GM23338 (cell line): Measurements from ENCODE around the gene SPECC1. TPM values are rescaled to one million over a fixed set of nuclear protein-coding genes. Genes with fewer than 3 reads are reported as not detected.

Experiments used
- ATAC-seq: fragments of 200-7000 bp; cut with Tn5 transposase; 3 replicates; pipeline ENCODE4 v1.9.1; 2020
- DNase-seq: peaks from one replicate; pipeline ENCODE4 v3.0.0-alpha.2; 2015; ENCODE audit warnings: low spot score
- H2AFZ ChIP-seq: fragments of 200-600 bp; sonication (generic); 2 replicates; pipeline ENCODE4 v1.8.0; 2016; ENCODE audit warnings: antibody characterized with exemption, mild to moderate bottlenecking, moderate library complexity
- H3F3A ChIP-seq: fragments of 200-600 bp; sonication (generic); replicated peaks from 2 replicates; pipeline ENCODE4 v1.8.0; 2017; ENCODE audit warnings: antibody characterized with exemption, mixed run types, low read depth
- H3K27ac ChIP-seq: fragments of 200-600 bp; sonication (generic); 2 replicates; pipeline ENCODE4 v1.6.1; 2016; ENCODE audit warnings: low read depth
- H3K27me3 ChIP-seq: fragments of 200-600 bp; sonication (generic); 2 replicates; pipeline ENCODE4 v1.8.0; 2016; ENCODE audit warnings: mild to moderate bottlenecking, mixed run types, moderate library complexity; ENCODE audit not compliant: insufficient read depth
- H3K36me3 ChIP-seq: fragments of 200-600 bp; sonication (generic); 2 replicates; pipeline ENCODE4 v1.8.0; 2016; ENCODE audit warnings: mild to moderate bottlenecking; ENCODE audit not compliant: insufficient read depth
- H3K4me1 ChIP-seq: fragments of 200-600 bp; sonication (generic); 2 replicates; pipeline ENCODE4 v1.8.0; 2016; ENCODE audit warnings: mild to moderate bottlenecking, moderate library complexity; ENCODE audit not compliant: insufficient read depth
- H3K4me2 ChIP-seq: fragments of 200-600 bp; sonication (generic); 2 replicates; pipeline ENCODE4 v1.7.1; 2017; ENCODE audit warnings: mixed run types
- H3K4me3 ChIP-seq: fragments of 200-600 bp; sonication (generic); 2 replicates; pipeline ENCODE4 v1.6.1; 2016; ENCODE audit warnings: mixed run types
- H3K79me2 ChIP-seq: fragments of 200-600 bp; sonication (generic); replicated peaks from 2 replicates; pipeline ENCODE4 v1.8.0; 2017; ENCODE audit warnings: mild to moderate bottlenecking; ENCODE audit not compliant: insufficient read depth
- H3K9me2 ChIP-seq: fragments of 200-600 bp; sonication (generic); 2 replicates; pipeline ENCODE4 v1.8.0; 2017; ENCODE audit not compliant: insufficient read depth
- H4K20me1 ChIP-seq: fragments of 200-600 bp; sonication (generic); replicated peaks from 2 replicates; pipeline ENCODE4 v1.8.0; 2017; ENCODE audit warnings: mild to moderate bottlenecking; ENCODE audit not compliant: insufficient read depth
- H3K27ac Mint-ChIP-seq: 2 replicates; pipeline ENCODE4 v1.8.0; 2020; ENCODE audit warnings: inconsistent platforms, mild to moderate bottlenecking, moderate library complexity, mixed read lengths
- H3K27me3 Mint-ChIP-seq: 3 replicates; pipeline ENCODE4 v1.8.0; 2022; ENCODE audit warnings: low read depth, mild to moderate bottlenecking, moderate library complexity, mixed read lengths, inconsistent platforms; ENCODE audit not compliant: insufficient read depth, poor library complexity
- H3K36me3 Mint-ChIP-seq: 3 replicates; pipeline ENCODE4 v1.8.0; 2021; ENCODE audit warnings: low read depth, mild to moderate bottlenecking, inconsistent platforms, moderate library complexity, mixed read lengths
- H3K4me1 Mint-ChIP-seq: 3 replicates; pipeline ENCODE4 v1.8.0; 2020; ENCODE audit warnings: mild to moderate bottlenecking, inconsistent platforms, mixed read lengths
- H3K4me3 Mint-ChIP-seq: 3 replicates; pipeline ENCODE4 v1.8.0; 2021; ENCODE audit warnings: moderate library complexity, mild to moderate bottlenecking, inconsistent platforms, mixed read lengths
- H3K9me3 Mint-ChIP-seq: 3 replicates; pipeline ENCODE4 v1.8.0; 2020; ENCODE audit warnings: moderate library complexity, mild to moderate bottlenecking, inconsistent platforms, mixed read lengths
- CREB1 ChIP-seq: fragments of 250-450 bp; sonication (Bioruptor Pico); IDR thresholded peaks from 2 replicates; pipeline ENCODE4 v1.5.0; 2020; ENCODE audit warnings: low read depth, mild to moderate bottlenecking, moderate library complexity
- EZH2 ChIP-seq: fragments of 200-600 bp; sonication (generic); IDR thresholded peaks from one replicate; pipeline ENCODE4 v1.8.0; 2017; ENCODE audit warnings: antibody characterized with exemption, mild to moderate bottlenecking, low read depth; ENCODE audit not compliant: unreplicated experiment
- POLR2AphosphoS5 ChIP-seq: IDR thresholded peaks from 2 replicates; pipeline ENCODE4 v1.6.1; 2016; ENCODE audit warnings: antibody characterized with exemption, low read depth
- polyA plus RNA-seq: library from polyadenylated mRNA; unstranded; fragments of >200 nt; fragmentation: Nextera tagmentation; extraction: Ambion mirVana; gene quantifications from 2 replicates; pipeline ENCODE4 v1.2.1, GENCODE V29; 2016
- total RNA-seq: library from RNA; depleted of rRNA; stranded (reverse); fragments of >200 nt; shearing (Covaris generic); gene quantifications from 2 replicates; pipeline ENCODE4 v1.2.3, GENCODE V29; 2014
- TF ChIP-seq, protein P1 (sequence below), 2 experiments: fragments of 200-600 bp in 1 of 2; sonication (generic) in 1 of 2; conservative IDR thresholded peaks; 2 replicates each; pipeline versions ENCODE4 v1.5.1 to v1.6.1; 2016 to 2017; ENCODE audit warnings: antibody characterized with exemption in 2 of 2, low read depth in 2 of 2, mild to moderate bottlenecking in 2 of 2, moderate library complexity in 1 of 2
- TF ChIP-seq, protein P2 (sequence below): fragments of 250-450 bp; sonication (Bioruptor Pico); IDR thresholded peaks from 2 replicates; pipeline ENCODE4 v1.5.0; 2020; ENCODE audit warnings: mild to moderate bottlenecking, moderate library complexity

The SPECC1 gene
- total and polyA plus RNA-seq, 2 experiments from 2014 or later, result 42.6 to 101 TPM

DNA sequence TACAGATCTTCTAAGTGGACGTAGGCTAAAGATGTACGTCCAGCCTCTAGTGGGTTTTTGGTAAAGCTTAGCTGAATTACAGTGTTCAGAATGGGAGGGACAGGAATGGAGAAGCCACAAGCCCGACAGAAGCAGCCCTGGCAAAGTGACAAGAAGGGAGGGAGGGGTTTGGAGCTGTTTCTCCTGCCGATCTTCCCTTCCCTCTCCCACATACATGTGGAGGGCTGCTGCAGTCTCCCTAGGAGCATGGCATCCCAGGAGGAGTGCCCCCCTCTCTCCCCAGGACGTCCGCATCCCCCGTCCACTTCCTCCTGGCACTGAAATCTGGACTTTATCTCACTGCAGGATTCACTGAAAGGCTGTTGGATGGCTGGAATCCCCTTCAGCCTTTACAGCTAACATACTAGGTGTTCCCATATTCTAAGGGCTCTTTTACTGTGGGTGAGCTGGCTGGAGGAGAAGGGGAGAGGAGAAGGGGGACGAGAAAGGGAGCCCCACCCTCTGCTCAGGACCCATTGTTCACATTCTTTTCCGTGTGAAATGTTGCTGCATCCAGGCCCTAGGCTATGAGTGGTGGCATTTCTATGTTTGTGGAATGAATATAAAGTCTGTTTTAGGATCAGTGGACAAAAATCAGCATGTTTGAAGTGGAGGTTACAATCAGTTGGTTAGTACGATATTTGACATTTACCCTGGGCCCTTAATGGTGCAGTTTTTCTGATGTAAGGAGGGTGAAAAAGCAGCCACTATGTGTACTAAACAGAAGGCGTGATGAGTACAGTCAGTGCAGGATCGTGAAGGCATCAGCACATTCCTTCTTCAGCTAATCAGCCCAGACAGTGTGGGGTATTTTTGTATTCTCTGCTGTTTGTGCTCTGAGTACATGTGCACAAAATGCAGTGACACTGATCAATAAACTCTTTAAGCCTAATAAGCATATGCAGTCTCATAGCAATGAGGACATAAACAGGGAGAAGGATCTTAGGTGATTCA is 94.6 kb downstream of the SPECC1 start:
- no peak overlapping the region for H2AFZ ChIP-seq
- no peaks in the 10 kb centered on the region for H4K20me1 ChIP-seq
- 0 out of 2 replicates have a peak overlapping the region, but pooled peaks have one; percentile 39 for H3K27ac ChIP-seq
- H3K79me2 ChIP-seq, result no peaks in the 10 kb centered on the region
- no peaks in the 10 kb centered on the region for H3K36me3 ChIP-seq
- DNase-seq, result no peak
- H3K9me2 ChIP-seq, result no peaks in the 10 kb centered on the region
- H3K4me3 ChIP-seq, result no peak overlapping the region
- peaks cover 5% of the 10 kb centered on the region; the same call in 1 of the 2 replicates for H3K4me1 ChIP-seq
- ATAC-seq, result no peak
- Mint-ChIP-seq H3K27ac (no peak overlapping the region), H3K27me3 (no peaks in the 10 kb centered on the region), H3K36me3 (no peaks in the 10 kb centered on the region), H3K4me3 (no peak overlapping the region), H3K9me3 (peaks cover 3% of the 10 kb centered on the region; the same call in 1 of the 3 replicates), H3K4me1 (peaks cover 11% of the 10 kb centered on the region)
- H3F3A ChIP-seq, result no peaks in the 10 kb centered on the region
- TF ChIP-seq, protein P1, sequence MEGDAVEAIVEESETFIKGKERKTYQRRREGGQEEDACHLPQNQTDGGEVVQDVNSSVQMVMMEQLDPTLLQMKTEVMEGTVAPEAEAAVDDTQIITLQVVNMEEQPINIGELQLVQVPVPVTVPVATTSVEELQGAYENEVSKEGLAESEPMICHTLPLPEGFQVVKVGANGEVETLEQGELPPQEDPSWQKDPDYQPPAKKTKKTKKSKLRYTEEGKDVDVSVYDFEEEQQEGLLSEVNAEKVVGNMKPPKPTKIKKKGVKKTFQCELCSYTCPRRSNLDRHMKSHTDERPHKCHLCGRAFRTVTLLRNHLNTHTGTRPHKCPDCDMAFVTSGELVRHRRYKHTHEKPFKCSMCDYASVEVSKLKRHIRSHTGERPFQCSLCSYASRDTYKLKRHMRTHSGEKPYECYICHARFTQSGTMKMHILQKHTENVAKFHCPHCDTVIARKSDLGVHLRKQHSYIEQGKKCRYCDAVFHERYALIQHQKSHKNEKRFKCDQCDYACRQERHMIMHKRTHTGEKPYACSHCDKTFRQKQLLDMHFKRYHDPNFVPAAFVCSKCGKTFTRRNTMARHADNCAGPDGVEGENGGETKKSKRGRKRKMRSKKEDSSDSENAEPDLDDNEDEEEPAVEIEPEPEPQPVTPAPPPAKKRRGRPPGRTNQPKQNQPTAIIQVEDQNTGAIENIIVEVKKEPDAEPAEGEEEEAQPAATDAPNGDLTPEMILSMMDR (conservative IDR thresholded peaks at IDR 0.05; ENCODE audit: low read depth in 2 of 2), result no peak
- TF ChIP-seq POLR2AphosphoS5 (no peak), EZH2 (no peak), CREB1 (CRISPR knock-in tag) (no peak)
- TF ChIP-seq, protein P2, sequence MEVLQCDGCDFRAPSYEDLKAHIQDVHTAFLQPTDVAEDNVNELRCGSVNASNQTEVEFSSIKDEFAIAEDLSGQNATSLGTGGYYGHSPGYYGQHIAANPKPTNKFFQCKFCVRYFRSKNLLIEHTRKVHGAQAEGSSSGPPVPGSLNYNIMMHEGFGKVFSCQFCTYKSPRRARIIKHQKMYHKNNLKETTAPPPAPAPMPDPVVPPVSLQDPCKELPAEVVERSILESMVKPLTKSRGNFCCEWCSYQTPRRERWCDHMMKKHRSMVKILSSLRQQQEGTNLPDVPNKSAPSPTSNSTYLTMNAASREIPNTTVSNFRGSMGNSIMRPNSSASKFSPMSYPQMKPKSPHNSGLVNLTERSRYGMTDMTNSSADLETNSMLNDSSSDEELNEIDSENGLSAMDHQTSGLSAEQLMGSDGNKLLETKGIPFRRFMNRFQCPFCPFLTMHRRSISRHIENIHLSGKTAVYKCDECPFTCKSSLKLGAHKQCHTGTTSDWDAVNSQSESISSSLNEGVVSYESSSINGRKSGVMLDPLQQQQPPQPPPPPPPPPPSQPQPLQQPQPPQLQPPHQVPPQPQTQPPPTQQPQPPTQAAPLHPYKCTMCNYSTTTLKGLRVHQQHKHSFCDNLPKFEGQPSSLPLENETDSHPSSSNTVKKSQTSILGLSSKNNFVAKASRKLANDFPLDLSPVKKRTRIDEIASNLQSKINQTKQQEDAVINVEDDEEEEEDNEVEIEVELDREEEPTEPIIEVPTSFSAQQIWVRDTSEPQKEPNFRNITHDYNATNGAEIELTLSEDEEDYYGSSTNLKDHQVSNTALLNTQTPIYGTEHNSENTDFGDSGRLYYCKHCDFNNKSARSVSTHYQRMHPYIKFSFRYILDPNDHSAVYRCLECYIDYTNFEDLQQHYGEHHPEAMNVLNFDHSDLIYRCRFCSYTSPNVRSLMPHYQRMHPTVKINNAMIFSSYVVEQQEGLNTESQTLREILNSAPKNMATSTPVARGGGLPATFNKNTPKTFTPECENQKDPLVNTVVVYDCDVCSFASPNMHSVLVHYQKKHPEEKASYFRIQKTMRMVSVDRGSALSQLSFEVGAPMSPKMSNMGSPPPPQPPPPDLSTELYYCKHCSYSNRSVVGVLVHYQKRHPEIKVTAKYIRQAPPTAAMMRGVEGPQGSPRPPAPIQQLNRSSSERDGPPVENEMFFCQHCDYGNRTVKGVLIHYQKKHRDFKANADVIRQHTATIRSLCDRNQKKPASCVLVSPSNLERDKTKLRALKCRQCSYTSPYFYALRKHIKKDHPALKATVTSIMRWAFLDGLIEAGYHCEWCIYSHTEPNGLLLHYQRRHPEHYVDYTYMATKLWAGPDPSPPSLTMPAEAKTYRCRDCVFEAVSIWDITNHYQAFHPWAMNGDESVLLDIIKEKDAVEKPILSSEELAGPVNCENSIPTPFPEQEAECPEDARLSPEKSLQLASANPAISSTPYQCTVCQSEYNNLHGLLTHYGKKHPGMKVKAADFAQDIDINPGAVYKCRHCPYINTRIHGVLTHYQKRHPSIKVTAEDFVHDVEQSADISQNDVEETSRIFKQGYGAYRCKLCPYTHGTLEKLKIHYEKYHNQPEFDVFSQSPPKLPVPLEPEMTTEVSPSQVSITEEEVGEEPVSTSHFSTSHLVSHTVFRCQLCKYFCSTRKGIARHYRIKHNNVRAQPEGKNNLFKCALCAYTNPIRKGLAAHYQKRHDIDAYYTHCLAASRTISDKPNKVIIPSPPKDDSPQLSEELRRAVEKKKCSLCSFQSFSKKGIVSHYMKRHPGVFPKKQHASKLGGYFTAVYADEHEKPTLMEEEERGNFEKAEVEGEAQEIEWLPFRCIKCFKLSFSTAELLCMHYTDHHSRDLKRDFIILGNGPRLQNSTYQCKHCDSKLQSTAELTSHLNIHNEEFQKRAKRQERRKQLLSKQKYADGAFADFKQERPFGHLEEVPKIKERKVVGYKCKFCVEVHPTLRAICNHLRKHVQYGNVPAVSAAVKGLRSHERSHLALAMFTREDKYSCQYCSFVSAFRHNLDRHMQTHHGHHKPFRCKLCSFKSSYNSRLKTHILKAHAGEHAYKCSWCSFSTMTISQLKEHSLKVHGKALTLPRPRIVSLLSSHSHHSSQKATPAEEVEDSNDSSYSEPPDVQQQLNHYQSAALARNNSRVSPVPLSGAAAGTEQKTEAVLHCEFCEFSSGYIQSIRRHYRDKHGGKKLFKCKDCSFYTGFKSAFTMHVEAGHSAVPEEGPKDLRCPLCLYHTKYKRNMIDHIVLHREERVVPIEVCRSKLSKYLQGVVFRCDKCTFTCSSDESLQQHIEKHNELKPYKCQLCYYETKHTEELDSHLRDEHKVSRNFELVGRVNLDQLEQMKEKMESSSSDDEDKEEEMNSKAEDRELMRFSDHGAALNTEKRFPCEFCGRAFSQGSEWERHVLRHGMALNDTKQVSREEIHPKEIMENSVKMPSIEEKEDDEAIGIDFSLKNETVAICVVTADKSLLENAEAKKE (CRISPR knock-in tag), result no peak
- H3K4me2 ChIP-seq, result no peak overlapping the region
- H3K27me3 ChIP-seq, result no peaks in the 10 kb centered on the region
